ENCODE measurements around the gene TTLL12. TPM values are rescaled to one million over a fixed set of nuclear protein-coding genes. Genes with fewer than 3 reads are reported as not detected.

TTLL12 gene
- total RNA-seq, 4 donors from 2014 or later, result 20.0 to 35.2 (median 28.6) TPM

DNA sequence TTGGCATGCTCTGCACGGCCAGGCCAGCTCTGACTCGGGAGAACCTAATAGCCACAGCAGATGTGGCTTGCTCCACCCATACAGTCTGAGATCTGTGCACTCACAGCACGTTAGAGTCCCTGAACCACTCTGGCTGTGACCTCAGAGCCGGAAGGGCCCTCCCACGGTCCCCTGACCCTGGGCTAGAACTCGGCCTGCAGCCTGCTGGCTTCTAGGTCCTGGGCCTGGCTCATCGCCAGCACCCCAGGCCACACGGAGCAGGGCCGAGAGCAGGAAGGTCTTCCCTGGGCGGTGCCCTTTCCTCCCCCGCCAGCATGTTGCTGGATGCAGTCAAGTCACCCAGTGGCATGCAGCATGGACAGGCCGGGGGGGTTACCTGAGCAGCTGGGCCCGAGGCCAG is 35.3 kb upstream of the TTLL12 start:
- Histone ChIP-seq H3K36me3 (no peaks in the 10 kb centered on the region), H3K9me3 (no peaks in the 10 kb centered on the region), H3K27me3 (no peaks in the 10 kb centered on the region), H3K4me1 (no peaks in the 10 kb centered on the region), H3K27ac (no peak overlapping the region), H3K4me3 (replicated peaks in 1 of 3) (no peak overlapping the region)
- intact Hi-C loops (cut with DNase I), result no loop called here
- 64% methylated on average over 11 of the region's 13 CpGs; no CpG with 5 or more reads in 1 of the 2 donors for WGBS, 2 donors
- no peak for DNase-seq
- TF ChIP-seq POLR2A (IDR thresholded peaks at IDR 0.05), result no peak
- TF ChIP-seq, protein P1, sequence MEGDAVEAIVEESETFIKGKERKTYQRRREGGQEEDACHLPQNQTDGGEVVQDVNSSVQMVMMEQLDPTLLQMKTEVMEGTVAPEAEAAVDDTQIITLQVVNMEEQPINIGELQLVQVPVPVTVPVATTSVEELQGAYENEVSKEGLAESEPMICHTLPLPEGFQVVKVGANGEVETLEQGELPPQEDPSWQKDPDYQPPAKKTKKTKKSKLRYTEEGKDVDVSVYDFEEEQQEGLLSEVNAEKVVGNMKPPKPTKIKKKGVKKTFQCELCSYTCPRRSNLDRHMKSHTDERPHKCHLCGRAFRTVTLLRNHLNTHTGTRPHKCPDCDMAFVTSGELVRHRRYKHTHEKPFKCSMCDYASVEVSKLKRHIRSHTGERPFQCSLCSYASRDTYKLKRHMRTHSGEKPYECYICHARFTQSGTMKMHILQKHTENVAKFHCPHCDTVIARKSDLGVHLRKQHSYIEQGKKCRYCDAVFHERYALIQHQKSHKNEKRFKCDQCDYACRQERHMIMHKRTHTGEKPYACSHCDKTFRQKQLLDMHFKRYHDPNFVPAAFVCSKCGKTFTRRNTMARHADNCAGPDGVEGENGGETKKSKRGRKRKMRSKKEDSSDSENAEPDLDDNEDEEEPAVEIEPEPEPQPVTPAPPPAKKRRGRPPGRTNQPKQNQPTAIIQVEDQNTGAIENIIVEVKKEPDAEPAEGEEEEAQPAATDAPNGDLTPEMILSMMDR (IDR thresholded peaks at IDR 0.05), result no peak

DNA sequence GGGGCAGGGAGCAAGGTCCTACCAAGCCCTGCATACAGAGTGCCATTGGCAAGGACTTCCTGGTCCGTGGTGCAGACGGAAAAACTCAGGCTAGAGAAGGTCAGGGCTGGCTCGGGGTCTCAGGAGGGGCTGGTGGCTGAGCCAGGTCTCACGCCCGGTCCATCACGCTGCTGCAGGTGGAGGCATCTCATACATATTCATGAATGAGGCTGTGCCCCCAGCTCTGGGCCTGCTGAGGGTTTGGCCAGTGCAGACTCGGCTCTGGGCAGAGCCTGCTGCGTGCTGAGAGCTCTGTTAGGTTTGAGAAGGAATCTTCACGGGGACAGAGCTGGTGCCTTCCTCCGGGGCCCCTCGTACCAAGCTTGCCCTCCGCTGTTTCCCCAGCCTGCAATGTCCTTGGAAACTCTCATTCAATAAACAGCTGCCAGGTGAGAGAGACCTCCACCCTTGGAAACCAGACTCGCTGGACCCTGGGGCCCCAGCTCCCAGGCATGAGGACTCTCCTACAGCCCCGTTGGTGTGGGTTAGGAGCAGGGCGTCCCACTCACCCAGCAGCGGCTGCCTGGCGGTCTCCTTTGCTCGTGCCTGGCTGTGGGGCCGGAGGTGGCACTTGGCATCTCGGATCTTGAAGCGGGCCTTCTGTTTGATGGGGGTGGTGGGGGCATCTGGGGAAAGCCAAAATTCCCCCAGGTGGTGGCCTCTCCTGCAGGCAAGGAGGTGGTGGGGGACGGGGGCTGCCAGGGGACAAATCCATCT is 33.9 kb upstream of the TTLL12 start:
- Histone ChIP-seq H3K27ac (no peak overlapping the region), H3K4me1 (no peaks in the 10 kb centered on the region), H3K36me3 (no peaks in the 10 kb centered on the region), H3K27me3 (no peaks in the 10 kb centered on the region), H3K4me3 (replicated peaks in 1 of 3) (no peak overlapping the region), H3K9me3 (no peaks in the 10 kb centered on the region)
- DNase-seq, result no peak
- intact Hi-C loops (cut with DNase I), result no loop called here
- 83 to 87% methylated on average over 10 to 18 of the region's 22 CpGs for WGBS, 2 donors
- TF ChIP-seq, protein P1 (IDR thresholded peaks at IDR 0.05), result no peak
- TF ChIP-seq POLR2A (IDR thresholded peaks at IDR 0.05), result no peak

DNA sequence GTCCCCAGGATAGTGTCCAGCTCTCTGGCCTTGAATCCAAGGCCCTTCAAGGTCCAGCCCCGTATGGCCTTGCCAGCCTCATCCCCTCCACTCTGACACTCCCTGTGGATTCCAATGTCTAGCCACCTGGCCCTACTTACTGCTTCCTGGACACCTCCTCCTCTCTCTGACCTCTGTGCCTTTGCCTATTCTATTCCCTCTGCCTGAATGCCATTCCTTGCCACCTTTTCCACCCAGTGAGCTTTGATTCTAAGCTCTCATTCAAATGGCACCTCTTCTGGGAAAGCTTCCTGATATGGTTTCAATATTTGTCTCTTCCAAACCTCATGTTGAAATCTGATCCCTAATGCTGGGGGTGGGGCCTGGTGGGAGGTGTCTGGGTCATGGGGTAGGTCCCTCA is 31.9 kb upstream of the TTLL12 start:
- intact Hi-C loops (cut with DNase I), result no loop called here
- DNase-seq, result no peak
- H3K36me3 ChIP-seq, result no peaks in the 10 kb centered on the region
- no peak overlapping the region for H3K27ac ChIP-seq
- no peak for TF ChIP-seq POLR2A (IDR thresholded peaks at IDR 0.05)
- TF ChIP-seq, protein P1 (IDR thresholded peaks at IDR 0.05), result no peak
- 82 to 100% methylated on average over 1 of the region's 1 CpG for WGBS, 2 donors
- no peaks in the 10 kb centered on the region for H3K27me3 ChIP-seq
- no peaks in the 10 kb centered on the region for H3K9me3 ChIP-seq
- no peak overlapping the region for H3K4me3 ChIP-seq (replicated peaks in 1 of 3)
- H3K4me1 ChIP-seq, result no peaks in the 10 kb centered on the region

DNA sequence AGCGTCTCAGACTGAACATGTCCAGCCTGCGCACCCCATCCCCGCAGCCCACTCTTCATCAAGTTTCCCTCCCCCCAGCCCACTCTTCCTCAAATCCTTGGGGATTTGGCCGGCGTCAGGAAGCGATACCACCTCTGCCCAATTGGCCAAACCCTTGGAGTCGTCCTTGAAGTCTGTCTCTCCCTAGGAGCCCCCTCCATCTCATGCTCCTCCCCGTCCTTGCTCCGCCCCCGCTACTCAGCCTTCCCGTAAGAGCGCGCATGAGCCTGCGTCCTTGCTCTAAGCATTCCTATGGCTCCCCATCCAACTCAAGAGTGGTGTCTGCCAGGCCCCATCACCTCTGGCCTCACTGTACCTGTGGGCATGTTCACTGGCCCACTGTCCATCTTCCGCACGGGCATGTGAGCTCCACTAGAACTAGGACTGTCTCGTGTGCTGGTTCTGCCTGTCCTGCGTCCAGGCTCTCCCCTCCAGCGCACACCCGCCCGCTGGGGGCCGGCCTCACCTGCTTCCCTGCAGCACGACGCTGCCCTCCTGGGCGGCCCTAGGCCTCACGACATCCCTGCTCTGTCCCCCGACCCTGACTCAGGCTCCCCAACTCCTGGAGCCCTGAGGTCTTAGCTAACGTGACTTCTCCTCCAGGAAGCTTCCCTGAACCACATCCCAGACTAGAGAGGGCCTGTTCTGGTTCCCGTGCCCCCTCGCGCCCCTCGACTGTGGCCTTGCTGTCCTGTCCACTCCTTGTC is 30.5 kb upstream of the TTLL12 start:
- 73 to 80% methylated on average over 31 of the region's 32 CpGs for WGBS, 2 donors
- DNase-seq, result no peak
- H3K4me3 ChIP-seq (replicated peaks in 1 of 3), result no peak overlapping the region
- no peaks in the 10 kb centered on the region for H3K9me3 ChIP-seq
- no peaks in the 10 kb centered on the region for H3K36me3 ChIP-seq
- TF ChIP-seq POLR2A (IDR thresholded peaks at IDR 0.05), result no peak
- TF ChIP-seq, protein P1 (IDR thresholded peaks at IDR 0.05), result no peak
- no peaks in the 10 kb centered on the region for H3K27me3 ChIP-seq
- no peak overlapping the region for H3K27ac ChIP-seq
- intact Hi-C loops (cut with DNase I), result no loop called here
- no peaks in the 10 kb centered on the region for H3K4me1 ChIP-seq

DNA sequence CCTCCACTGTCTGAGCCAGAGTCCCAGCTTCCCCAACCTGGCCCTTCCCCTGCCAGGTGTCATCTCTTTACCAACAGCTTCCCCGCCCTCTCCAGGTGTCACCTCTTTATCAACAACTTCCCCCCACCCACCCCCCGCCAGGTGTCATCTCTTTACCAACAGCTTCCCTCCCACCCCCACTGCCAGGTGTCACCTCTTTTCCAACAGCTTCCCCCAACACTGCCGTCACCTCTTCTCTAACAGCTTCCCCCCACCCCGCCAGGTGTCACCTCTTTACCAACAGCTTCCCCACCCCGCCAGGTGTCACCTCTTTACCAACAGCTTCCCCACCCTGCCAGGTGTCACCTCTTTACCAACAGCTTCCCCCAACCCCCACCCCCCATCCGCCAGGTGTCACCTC is 29.8 kb upstream of the TTLL12 start:
- 92 to 97% methylated on average over 6 of the region's 6 CpGs for WGBS, 2 donors
- no peak for DNase-seq

More for the DNA sequence above, 29.8 kb upstream of the TTLL12 start:
- no peak for TF ChIP-seq POLR2A (IDR thresholded peaks at IDR 0.05)
- TF ChIP-seq, protein P1 (IDR thresholded peaks at IDR 0.05), result no peak
- Histone ChIP-seq H3K4me1 (no peaks in the 10 kb centered on the region), H3K4me3 (replicated peaks in 1 of 3) (no peak overlapping the region), H3K9me3 (no peaks in the 10 kb centered on the region), H3K27me3 (no peaks in the 10 kb centered on the region), H3K36me3 (no peaks in the 10 kb centered on the region), H3K27ac (no peak overlapping the region)
- intact Hi-C loops (cut with DNase I), result no loop called here
